HepG2 (cell line): Measurements from ENCODE around the gene DHH. TPM values are rescaled to one million over a fixed set of nuclear protein-coding genes. Genes with fewer than 3 reads are reported as not detected.

ENCODE experiments used
- ATAC-seq: fragments of 200-7000 bp; cut with Tn5 transposase; 3 replicates; pipeline ENCODE4 v1.9.1; 2020; ENCODE audit warnings: mild to moderate bottlenecking, moderate library complexity
- BruUV-seq: library from RNA; stranded (reverse); fragments of 400-500 nt; replicated peaks from 2 replicates; lab custom pipeline; 2021; lab: Mats Ljungman, UMichigan
- CTCF ChIA-PET: fragments of 300-600 bp; formaldehyde crosslinking; extraction: SDS; loops from one replicate; lab custom pipeline; 2021; ENCODE audit warnings: low total read pairs, inconsistent platforms, low intra/inter-chr PET ratio; lab: Yijun Ruan, JAX
- POLR2A ChIA-PET: fragments of 350-600 bp; sonication (Branson Sonifier 250); formaldehyde crosslinking; loops from one replicate; lab custom pipeline; 2020; ENCODE audit warnings: antibody characterized with exemption, inconsistent platforms; lab: Yijun Ruan, JAX
- DNase-seq: peaks from one replicate; pipeline ENCODE4 v3.0.0-alpha.2; 2015; ENCODE audit warnings: low spot score
- FAIRE-seq: peaks from 3 replicates; lab custom pipeline; 2011; peaks lifted over from hg19 to GRCh38; lab: Jason Lieb, UNC
- H2AFZ ChIP-seq: one replicate; pipeline ENCODE4 v1.6.1; 2011; ENCODE audit warnings: low read length, inconsistent platforms
- H3K27ac ChIP-seq: fragments of 300-600 bp; 3 replicates; pipeline ENCODE4 v1.8.0; 2011; ENCODE audit warnings: mixed run types, mild to moderate bottlenecking, mixed read lengths, low read length, inconsistent platforms; ENCODE audit not compliant: insufficient read depth; ENCODE audit errors: extremely low read length
- H3K27me3 ChIP-seq, 2 experiments: fragments of 200-600 bp in 1 of 2; 2 replicates in 1 of 2; 3 replicates in 1 of 2; pipeline versions ENCODE4 v1.6.0 to v1.8.0; 2011; ENCODE audit warnings: low read length in 2 of 2, mild to moderate bottlenecking in 2 of 2, moderate library complexity in 2 of 2, inconsistent platforms in 1 of 2; ENCODE audit not compliant: insufficient read depth in 2 of 2, control insufficient read depth in 1 of 2
- H3K36me3 ChIP-seq, 2 experiments: fragments of 200-600 bp in 1 of 2; replicated peaks in 1 of 2; 2 replicates in 1 of 2; 3 replicates in 1 of 2; pipeline versions ENCODE4 v1.5.1 to v1.8.0; 2011; ENCODE audit warnings: low read length in 2 of 2, inconsistent platforms in 1 of 2; ENCODE audit not compliant: insufficient read depth in 2 of 2, control insufficient read depth in 1 of 2
- H3K4me1 ChIP-seq: 2 replicates; pipeline ENCODE4 v1.5.1; 2012; ENCODE audit warnings: low read length, inconsistent platforms; ENCODE audit not compliant: insufficient read depth
- H3K4me2 ChIP-seq: 2 replicates; pipeline ENCODE4 v1.6.0; 2011; ENCODE audit warnings: low read depth, low read length, inconsistent platforms
- H3K4me3 ChIP-seq, 3 experiments: fragments of 200-600 bp in 1 of 3; sonication (generic), shearing (Covaris generic) in 1 of 3; replicated peaks in 1 of 3; 2 replicates each; pipeline ENCODE4 v1.5.1; 2011 to 2016; ENCODE audit warnings: low read length in 3 of 3, inconsistent platforms in 2 of 3, low read depth in 2 of 3, mild to moderate bottlenecking in 2 of 3, control low read depth in 1 of 3, mixed read lengths in 1 of 3; ENCODE audit not compliant: insufficient read depth in 1 of 3
- H3K79me2 ChIP-seq: one replicate; pipeline ENCODE4 v1.6.1; 2011; ENCODE audit warnings: low read length, inconsistent platforms; ENCODE audit not compliant: insufficient read depth
- H3K9ac ChIP-seq: 2 replicates; pipeline ENCODE4 v1.6.0; 2011; ENCODE audit warnings: mild to moderate bottlenecking, low read depth, low read length, inconsistent platforms; ENCODE audit not compliant: insufficient read depth
- H3K9me3 ChIP-seq: 2 replicates; pipeline ENCODE4 v1.5.1; 2012; ENCODE audit warnings: mild to moderate bottlenecking, low read length
- H4K20me1 ChIP-seq: 2 replicates; pipeline ENCODE4 v1.6.0; 2011; ENCODE audit warnings: inconsistent platforms, mild to moderate bottlenecking, low read length, moderate library complexity; ENCODE audit not compliant: insufficient read depth
- NFE2 ChIP-seq: sonication (generic); formaldehyde crosslinking; IDR thresholded peaks from 2 replicates; pipeline ENCODE4 v1.4.0; 2020; ENCODE audit warnings: missing genetic modification reagents
- NKX3-1 ChIP-seq: sonication (generic); formaldehyde crosslinking; IDR thresholded peaks from 2 replicates; pipeline ENCODE4 v1.5.0; 2020; ENCODE audit warnings: missing genetic modification reagents
- ZBTB43 ChIP-seq: sonication (generic); formaldehyde crosslinking; conservative IDR thresholded peaks from 2 replicates; pipeline ENCODE4 v1.4.0; 2020; ENCODE audit warnings: missing genetic modification reagents
- ZBTB49 ChIP-seq: sonication (generic); formaldehyde crosslinking; IDR thresholded peaks from 2 replicates; pipeline ENCODE4 v1.4.0; 2020; ENCODE audit warnings: missing genetic modification reagents, borderline replicate concordance
- ZNF121 ChIP-seq: sonication (generic); formaldehyde crosslinking; IDR thresholded peaks from 2 replicates; pipeline ENCODE4 v1.5.0; 2020; ENCODE audit warnings: mild to moderate bottlenecking, missing genetic modification reagents
- ZNF350 ChIP-seq: sonication (generic); formaldehyde crosslinking; IDR thresholded peaks from 2 replicates; pipeline ENCODE4 v1.4.0; 2020; ENCODE audit warnings: mild to moderate bottlenecking, low read depth, missing genetic modification reagents, borderline replicate concordance
- ZNF83 ChIP-seq: sonication (generic); formaldehyde crosslinking; IDR thresholded peaks from 2 replicates; pipeline ENCODE4 v1.4.0; 2020; ENCODE audit warnings: missing genetic modification reagents, mild to moderate bottlenecking, borderline replicate concordance
- WGBS: methylation state at CpG from one replicate; pipeline ENCODE4 v1.1.6; 2017; ENCODE audit warnings: low lambda C conversion rate; 5-methylcytosine and 5-hydroxymethylcytosine counted together
- in situ Hi-C: cut with HindIII; loops from 2 replicates; pipeline ENCODE4 v1.10.0; 2017; ENCODE audit warnings: low pct_unique_long_range_greater_than_20kb; ENCODE audit not compliant: extremely low pct_ligation_motif_present
- intact Hi-C: fragments of 100-400 bp; cut with micrococcal nuclease; formaldehyde crosslinking; loops from one replicate; pipeline ENCODE4 v1.10.0; 2022; ENCODE audit not compliant: unreplicated experiment
- polyA plus RNA-seq, 8 experiments: library from polyadenylated mRNA; depleted of rRNA in 3 of 8; stranded (reverse) in 7 of 8; unstranded in 1 of 8; fragments of >200 nt; fragmentation: Illumina TruSeq in 4 of 8; extraction: Trizol in 4 of 8; gene quantifications; 2 replicates each; pipeline versions ENCODE4 v1.2.1 to v1.2.3, GENCODE V29; 2011 to 2016; ENCODE audit warnings: low read depth in 4 of 8, missing spikeins in 1 of 8, mixed read lengths in 1 of 8; ENCODE audit not compliant: insufficient read depth in 1 of 8
- total RNA-seq, 5 experiments: library from RNA; depleted of rRNA; stranded (reverse); fragments of >200 nt; fragmentation: Illumina TruSeq; extraction: Trizol; gene quantifications; 2 replicates each; pipeline ENCODE4 v1.2.3, GENCODE V29; 2016; ENCODE audit warnings: low read depth in 1 of 5
- TF ChIP-seq, protein P1 (sequence below): sonication (generic); formaldehyde crosslinking; conservative IDR thresholded peaks from 2 replicates; pipeline ENCODE4 v1.8.0; 2022; ENCODE audit warnings: mild to moderate bottlenecking, moderate library complexity, missing genetic modification reagents
- TF ChIP-seq, protein P2 (sequence below): IDR thresholded peaks from 2 replicates; pipeline ENCODE4 v1.6.1; 2016; ENCODE audit warnings: low read depth, borderline replicate concordance

The DHH gene
- total and polyA plus RNA-seq, 2 of the 13 experiments (the other 11 are each of a cell fraction or from before 2014, with no cell fraction given): not detected

DNA sequence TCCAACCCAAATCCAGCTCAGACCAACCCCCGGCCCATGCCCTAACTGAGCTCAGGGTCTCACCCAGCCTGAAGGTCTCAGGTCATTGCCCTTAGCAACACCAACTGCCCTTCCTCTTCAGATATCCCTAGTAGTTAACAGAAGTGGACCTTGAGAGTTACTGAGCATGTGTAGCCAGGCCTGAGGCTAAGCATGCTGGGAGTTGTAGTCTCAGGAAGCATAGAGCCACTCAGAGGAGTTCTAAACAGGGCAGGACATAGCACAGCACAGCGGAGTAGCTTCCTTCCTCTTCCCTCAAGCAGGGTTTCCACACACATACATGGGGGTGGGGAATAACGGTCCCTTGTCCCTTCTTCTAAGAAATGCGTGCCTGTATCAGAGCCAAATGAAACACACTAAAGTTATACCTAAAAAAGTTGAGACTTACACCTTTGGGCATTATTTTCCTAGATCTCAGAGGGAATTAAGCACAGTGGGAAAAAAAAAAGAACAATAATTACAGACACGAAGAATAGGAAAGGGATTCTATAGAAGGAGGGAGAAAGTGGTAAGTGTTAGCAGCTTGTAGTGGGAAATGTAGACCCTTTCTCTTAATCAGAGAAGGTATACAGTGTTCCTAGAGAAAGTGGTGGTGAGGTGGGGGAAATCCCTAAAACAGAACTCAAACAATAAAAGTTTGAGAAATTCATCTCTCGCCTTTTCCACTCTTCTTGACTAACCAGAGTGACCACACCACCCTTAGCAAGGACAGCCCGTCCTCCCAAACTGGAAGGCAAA lies 38.4 kb downstream of the DHH start (continued):
- no peak for TF ChIP-seq ZBTB43 (CRISPR knock-in tag)

DNA sequence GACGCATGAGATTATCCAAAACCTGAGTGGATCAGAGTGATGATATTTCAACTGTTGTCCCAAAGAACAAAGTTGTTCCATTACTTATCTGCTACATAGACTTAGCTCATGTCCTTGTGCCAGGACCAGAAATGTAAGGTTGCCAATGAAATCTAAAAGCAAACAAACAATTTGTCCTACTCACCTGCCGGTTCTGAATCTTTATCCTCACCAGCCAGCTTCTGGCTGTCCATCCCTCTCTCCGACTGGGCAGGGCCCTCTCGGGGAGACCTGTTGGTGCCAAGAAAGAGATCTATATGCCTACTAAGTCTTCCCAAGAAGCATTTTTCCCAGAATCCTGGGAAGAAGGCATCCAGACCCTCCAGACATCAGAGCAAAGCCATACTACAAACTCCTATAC lies 39.5 kb downstream of the DHH start:
- peaks cover 59% of the 10 kb centered on the region for H4K20me1 ChIP-seq
- WGBS: 95% methylated on average over 4 of the region's 4 CpGs
- in situ Hi-C loops (no loop called here), intact Hi-C loops (no loop called here)
- FAIRE-seq (no peak), DNase-seq (no peak), ATAC-seq (no peak)
- peaks cover 41 to 57% of the 10 kb centered on the region in 2 experiments for H3K36me3 ChIP-seq
- no peak overlapping the region for H2AFZ ChIP-seq
- H3K79me2 ChIP-seq: peaks cover 56% of the 10 kb centered on the region
- CTCF ChIA-PET: no interaction called here
- BruUV-seq: no TSS peak
- POLR2A ChIA-PET: no interaction called here
- no peak overlapping the region for H3K9ac ChIP-seq
- H3K4me3 ChIP-seq: no peak overlapping the region
- no peaks in the 10 kb centered on the region; a peak in 1 of 5 replicates for H3K27me3 ChIP-seq
- peaks cover 42% of the 10 kb centered on the region for H3K4me1 ChIP-seq
- no peak for TF ChIP-seq ZNF121 (CRISPR knock-in tag)
- TF ChIP-seq ZNF83 (CRISPR knock-in tag): no peak
- no peak for TF ChIP-seq NFE2 (CRISPR knock-in tag)
- TF ChIP-seq, protein P1, sequence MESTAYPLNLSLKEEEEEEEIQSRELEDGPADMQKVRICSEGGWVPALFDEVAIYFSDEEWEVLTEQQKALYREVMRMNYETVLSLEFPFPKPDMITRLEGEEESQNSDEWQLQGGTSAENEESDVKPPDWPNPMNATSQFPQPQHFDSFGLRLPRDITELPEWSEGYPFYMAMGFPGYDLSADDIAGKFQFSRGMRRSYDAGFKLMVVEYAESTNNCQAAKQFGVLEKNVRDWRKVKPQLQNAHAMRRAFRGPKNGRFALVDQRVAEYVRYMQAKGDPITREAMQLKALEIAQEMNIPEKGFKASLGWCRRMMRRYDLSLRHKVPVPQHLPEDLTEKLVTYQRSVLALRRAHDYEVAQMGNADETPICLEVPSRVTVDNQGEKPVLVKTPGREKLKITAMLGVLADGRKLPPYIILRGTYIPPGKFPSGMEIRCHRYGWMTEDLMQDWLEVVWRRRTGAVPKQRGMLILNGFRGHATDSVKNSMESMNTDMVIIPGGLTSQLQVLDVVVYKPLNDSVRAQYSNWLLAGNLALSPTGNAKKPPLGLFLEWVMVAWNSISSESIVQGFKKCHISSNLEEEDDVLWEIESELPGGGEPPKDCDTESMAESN (CRISPR knock-in tag): no peak
- no peak for TF ChIP-seq ZNF350 (CRISPR knock-in tag)
- TF ChIP-seq NKX3-1 (CRISPR knock-in tag): no peak
- TF ChIP-seq ZBTB49 (CRISPR knock-in tag): no peak
- TF ChIP-seq, protein P2, sequence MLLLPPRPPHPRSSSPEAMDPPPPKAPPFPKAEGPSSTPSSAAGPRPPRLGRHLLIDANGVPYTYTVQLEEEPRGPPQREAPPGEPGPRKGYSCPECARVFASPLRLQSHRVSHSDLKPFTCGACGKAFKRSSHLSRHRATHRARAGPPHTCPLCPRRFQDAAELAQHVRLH (CRISPR knock-in tag): no peak
- H3K4me2 ChIP-seq: 0 out of 2 replicates have a peak overlapping the region, but pooled peaks have one; percentile 98
- no peak overlapping the region for H3K27ac ChIP-seq
- no peaks in the 10 kb centered on the region for H3K9me3 ChIP-seq
